HG03159 (cell line): Measurements from ENCODE around the gene LIMA1.
A peak's percentile ranks its signal among the peaks of the same experiment; 100 is the strongest.
"Not testable (repeated sequence)": the region's sequence is repeated elsewhere in the genome, so short reads cannot be mapped to it uniquely, and the experiment has no call there.

ENCODE experiments used
- ATAC-seq: cut with Tn5 transposase; IDR thresholded peaks from one replicate; pipeline ENCODE4 v1.9.1; 2021; ENCODE audit warnings: mild to moderate bottlenecking, moderate library complexity; ENCODE audit not compliant: unreplicated experiment

The LIMA1 gene

GRCh38 chr12:50283229-50283923 is at the start of gene LIMA1:
Gene LIMA1 (minus strand): TSS chr12:50283520. CDS start chr12:50248751, 34,769 bp downstream.
- ATAC-seq, result peak; percentile 89

- ATAC-seq, result no peak
These were observed 48.4 kb upstream of the LIMA1 start for GRCh38 chr12:50331745-50332144.

GRCh38 chr12:50328664-50329063 is 45.3 kb upstream of the LIMA1 start:
- not testable (repeated sequence) for ATAC-seq

GRCh38 chr12:50326590-50327284 is 43.4 kb upstream of the LIMA1 start:
- ATAC-seq, result no peak

GRCh38 chr12:50325890-50326391 is 42.6 kb upstream of the LIMA1 start:
- no peak for ATAC-seq

GRCh38 chr12:50324770-50325169 is 41.5 kb upstream of the LIMA1 start:
- ATAC-seq, result not testable (repeated sequence)

GRCh38 chr12:50324077-50324476 is 40.8 kb upstream of the LIMA1 start:
- ATAC-seq, result not testable (repeated sequence)

- no peak for ATAC-seq
These were observed 38.9 kb upstream of the LIMA1 start for GRCh38 chr12:50322206-50322605.

- no peak for ATAC-seq
These were observed 33.9 kb upstream of the LIMA1 start for GRCh38 chr12:50317203-50317602.

GRCh38 chr12:50315803-50316202 is 32.5 kb upstream of the LIMA1 start:
- ATAC-seq, result no peak

- no peak for ATAC-seq
These were observed 31.5 kb upstream of the LIMA1 start for GRCh38 chr12:50314636-50315312.

GRCh38 chr12:50313971-50314370 is 30.7 kb upstream of the LIMA1 start:
- ATAC-seq, result not testable (repeated sequence)

GRCh38 chr12:50313256-50313931 is 30.1 kb upstream of the LIMA1 start:
- ATAC-seq, result no peak

- ATAC-seq, result not testable (repeated sequence)
These were observed 28.7 kb upstream of the LIMA1 start for GRCh38 chr12:50311858-50312609.

GRCh38 chr12:50309950-50310349 is 26.6 kb upstream of the LIMA1 start:
- no peak for ATAC-seq

- no peak for ATAC-seq
These were observed 19.4 kb upstream of the LIMA1 start for GRCh38 chr12:50302686-50303085.

- ATAC-seq, result no peak
These were observed 14.7 kb upstream of the LIMA1 start for GRCh38 chr12:50297996-50298395.

GRCh38 chr12:50297027-50297426 is 13.7 kb upstream of the LIMA1 start:
- ATAC-seq, result no peak

GRCh38 chr12:50296554-50296953 is 13.2 kb upstream of the LIMA1 start:
- no peak for ATAC-seq

GRCh38 chr12:50291377-50291776 is 8.1 kb upstream of the LIMA1 start:
- no peak for ATAC-seq
